HEK293 (cell line): ENCODE results near the gene DES.
A peak's percentile ranks its signal among the peaks of the same experiment; 100 is the strongest.

Experiments used
- CTCF ChIA-PET: fragments of 350-600 bp; formaldehyde crosslinking; extraction: SDS; loops from one replicate; lab custom pipeline; 2021; ENCODE audit warnings: antibody characterized with exemption; lab: Yijun Ruan, JAX
- POLR2A ChIA-PET: fragments of 300-600 bp; formaldehyde crosslinking; extraction: SDS; loops from one replicate; lab custom pipeline; 2020; ENCODE audit warnings: antibody characterized with exemption, inconsistent platforms; lab: Yijun Ruan, JAX
- H3K27ac ChIP-seq: fragments of 200-500 bp; sonication (Bioruptor generic); 2 replicates; pipeline ENCODE4 v1.5.1; 2014; ENCODE audit warnings: low read depth, low read length, control low read depth, inconsistent platforms; ENCODE audit errors: extremely low read depth
- H3K36me3 ChIP-seq, 2 experiments: fragments of 200-500 bp in 1 of 2; sonication (Bioruptor generic) in 1 of 2; 1 replicate in 1 of 2; 2 replicates in 1 of 2; pipeline ENCODE4 v1.5.1; 2014 to 2017; ENCODE audit warnings: inconsistent platforms in 2 of 2, low read length in 2 of 2; ENCODE audit not compliant: control insufficient read depth in 2 of 2, insufficient read depth in 1 of 2
- H3K4me1 ChIP-seq: fragments of 200-500 bp; sonication (Bioruptor generic); 2 replicates; pipeline ENCODE4 v1.5.1; 2014; ENCODE audit warnings: mild to moderate bottlenecking, low read length, inconsistent platforms; ENCODE audit not compliant: control insufficient read depth, insufficient read depth
- H3K4me3 ChIP-seq: 2 replicates; pipeline ENCODE4 v1.5.1; 2011; ENCODE audit warnings: low read depth, mild to moderate bottlenecking, control low read depth, low read length, moderate library complexity
- H3K9me3 ChIP-seq: fragments of 200-500 bp; sonication (Bioruptor generic); 2 replicates; pipeline ENCODE4 v1.5.1; 2014; ENCODE audit warnings: low read depth, low read length, inconsistent platforms; ENCODE audit not compliant: control insufficient read depth, insufficient read depth
- BCL11B ChIP-seq: fragments of 450-650 bp; formaldehyde crosslinking; IDR thresholded peaks from 2 replicates; pipeline ENCODE4 v1.5.1; 2016; ENCODE audit warnings: low read depth, missing biosample characterization, missing genetic modification characterization
- CTCF ChIP-seq: fragments of 450-650 bp; formaldehyde crosslinking; IDR thresholded peaks from 2 replicates; pipeline ENCODE4 v1.5.1; 2016; ENCODE audit warnings: missing biosample characterization, missing genetic modification characterization
- EGR2 ChIP-seq: fragments of 450-650 bp; formaldehyde crosslinking; IDR thresholded peaks from 2 replicates; pipeline ENCODE4 v1.5.1; 2016; ENCODE audit warnings: low read depth, missing biosample characterization, missing genetic modification characterization
- ELK4 ChIP-seq: IDR thresholded peaks from 2 replicates; pipeline ENCODE4 v1.6.1; 2011; ENCODE audit warnings: mild to moderate bottlenecking, low read depth, low read length, borderline replicate concordance
- FEZF1 ChIP-seq: fragments of 450-650 bp; formaldehyde crosslinking; IDR thresholded peaks from 2 replicates; pipeline ENCODE4 v1.5.1; 2016; ENCODE audit warnings: missing biosample characterization, missing genetic modification characterization
- HIC1 ChIP-seq: fragments of 450-650 bp; formaldehyde crosslinking; IDR thresholded peaks from 2 replicates; pipeline ENCODE4 v1.5.1; 2016; ENCODE audit warnings: missing biosample characterization, missing genetic modification characterization
- HOXC10 ChIP-seq: sonication (generic); formaldehyde crosslinking; IDR thresholded peaks from 2 replicates; pipeline ENCODE4 v1.8.1; 2023; ENCODE audit warnings: mild to moderate bottlenecking, missing genetic modification reagents
- INSM2 ChIP-seq: fragments of 450-650 bp; formaldehyde crosslinking; IDR thresholded peaks from 2 replicates; pipeline ENCODE4 v1.5.1; 2016; ENCODE audit warnings: missing biosample characterization, missing genetic modification characterization
- KLF9 ChIP-seq: fragments of 450-650 bp; formaldehyde crosslinking; IDR thresholded peaks from 2 replicates; pipeline ENCODE4 v1.5.1; 2016; ENCODE audit warnings: missing biosample characterization, missing genetic modification characterization, low read depth
- OSR2 ChIP-seq: fragments of 450-650 bp; formaldehyde crosslinking; IDR thresholded peaks from 2 replicates; pipeline ENCODE4 v1.5.1; 2016; ENCODE audit warnings: missing biosample characterization, missing genetic modification characterization
- PBX3 ChIP-seq: sonication (generic); formaldehyde crosslinking; IDR thresholded peaks from 2 replicates; pipeline ENCODE4 v1.8.1; 2022; ENCODE audit warnings: mild to moderate bottlenecking, moderate library complexity, missing genetic modification reagents
- YY2 ChIP-seq: fragments of 450-650 bp; formaldehyde crosslinking; IDR thresholded peaks from 2 replicates; pipeline ENCODE4 v1.5.1; 2016; ENCODE audit warnings: missing biosample characterization, missing genetic modification characterization
- ZBTB26 ChIP-seq: fragments of 450-650 bp; formaldehyde crosslinking; optimal IDR thresholded peaks from 2 replicates; pipeline ENCODE3; 2016; ENCODE audit warnings: missing biosample characterization, mild to moderate bottlenecking, missing genetic modification characterization
- ZBTB7A ChIP-seq: fragments of 450-650 bp; formaldehyde crosslinking; IDR thresholded peaks from 2 replicates; pipeline ENCODE4 v1.5.1; 2016; ENCODE audit warnings: low read depth, missing biosample characterization, missing genetic modification characterization
- ZBTB8A ChIP-seq: fragments of 450-650 bp; formaldehyde crosslinking; IDR thresholded peaks from 2 replicates; pipeline ENCODE4 v1.5.1; 2016; ENCODE audit warnings: missing biosample characterization, missing genetic modification characterization
- ZEB2 ChIP-seq: fragments of 450-650 bp; formaldehyde crosslinking; IDR thresholded peaks from 2 replicates; pipeline ENCODE4 v1.5.1; 2016; ENCODE audit warnings: missing biosample characterization, missing genetic modification characterization
- ZFP41 ChIP-seq: fragments of 450-650 bp; formaldehyde crosslinking; IDR thresholded peaks from 2 replicates; pipeline ENCODE4 v1.5.1; 2016; ENCODE audit warnings: missing biosample characterization, missing genetic modification characterization, borderline replicate concordance
- ZIC2 ChIP-seq: fragments of 450-650 bp; formaldehyde crosslinking; IDR thresholded peaks from 2 replicates; pipeline ENCODE4 v1.5.1; 2016; ENCODE audit warnings: missing biosample characterization, missing genetic modification characterization
- ZNF157 ChIP-seq: fragments of 450-650 bp; formaldehyde crosslinking; IDR thresholded peaks from 2 replicates; pipeline ENCODE4 v1.5.1; 2016; ENCODE audit warnings: missing biosample characterization, missing genetic modification characterization
- ZNF2 ChIP-seq: fragments of 450-650 bp; formaldehyde crosslinking; IDR thresholded peaks from 2 replicates; pipeline ENCODE4 v1.5.1; 2016; ENCODE audit warnings: missing biosample characterization, missing genetic modification characterization
- ZNF423 ChIP-seq: fragments of 450-650 bp; formaldehyde crosslinking; IDR thresholded peaks from 2 replicates; pipeline ENCODE4 v1.5.1; 2016; ENCODE audit warnings: missing biosample characterization, missing genetic modification characterization
- ZNF544 ChIP-seq: fragments of 450-650 bp; formaldehyde crosslinking; IDR thresholded peaks from 2 replicates; pipeline ENCODE4 v1.5.0; 2017; ENCODE audit warnings: missing biosample characterization, missing genetic modification characterization
- ZNF549 ChIP-seq: fragments of 450-650 bp; IDR thresholded peaks from 2 replicates; pipeline ENCODE4 v1.5.1; 2018; ENCODE audit warnings: missing biosample characterization, missing genetic modification characterization, mild to moderate bottlenecking, inconsistent platforms, moderate library complexity
- ZNF561 ChIP-seq: fragments of 450-650 bp; IDR thresholded peaks from 2 replicates; pipeline ENCODE4 v1.5.1; 2018; ENCODE audit warnings: missing biosample characterization, missing genetic modification characterization, borderline replicate concordance
- ZNF626 ChIP-seq: fragments of 450-650 bp; sonication (Bioruptor Pico); formaldehyde crosslinking; IDR thresholded peaks from 2 replicates; pipeline ENCODE4 v1.5.1; 2018; ENCODE audit warnings: missing biosample characterization, missing genetic modification characterization, inconsistent platforms
- ZNF658 ChIP-seq: fragments of 450-650 bp; formaldehyde crosslinking; IDR thresholded peaks from 2 replicates; pipeline ENCODE4; 2016; ENCODE audit warnings: missing biosample characterization, missing genetic modification characterization
- ZNF664 ChIP-seq: fragments of 450-650 bp; formaldehyde crosslinking; IDR thresholded peaks from 2 replicates; pipeline ENCODE4 v1.5.1; 2016; ENCODE audit warnings: missing biosample characterization, missing genetic modification characterization
- ZNF777 ChIP-seq: fragments of 450-650 bp; formaldehyde crosslinking; IDR thresholded peaks from 2 replicates; pipeline ENCODE4 v1.5.1; 2017; ENCODE audit warnings: missing biosample characterization, missing genetic modification characterization, borderline replicate concordance
- ZNF791 ChIP-seq: fragments of 450-650 bp; formaldehyde crosslinking; IDR thresholded peaks from 2 replicates; pipeline ENCODE4 v1.5.1; 2016; ENCODE audit warnings: missing biosample characterization, missing genetic modification characterization

The DES gene

GRCh38 chr2:219399716-219400478 lies 18.3 kb upstream of the DES start (continued):
- TF ChIP-seq ZBTB26 (no peak), ZBTB8A (tag by site-specific recombination) (peak; percentile 46; the same call in 1 of the 2 replicates), ZNF2 (tag by site-specific recombination) (no peak), INSM2 (tag by site-specific recombination) (no peak), CTCF (no peak), ZNF157 (no peak), BCL11B (tag by site-specific recombination) (no peak), ZFP41 (tag by site-specific recombination) (no peak), PBX3 (CRISPR knock-in tag) (no peak), YY2 (tag by site-specific recombination) (no peak), ZEB2 (tag by site-specific recombination) (no peak), ZNF544 (tag by site-specific recombination) (no peak), ZBTB7A (tag by site-specific recombination) (no peak), ZNF664 (tag by site-specific recombination) (peak; percentile 86), KLF9 (tag by site-specific recombination) (no peak)

- POLR2A ChIA-PET = no interaction called here
- no peak for TF ChIP-seq HOXC10 (CRISPR knock-in tag)
- TF ChIP-seq ZNF626 (tag by site-specific recombination) = no peak
- TF ChIP-seq EGR2 (tag by site-specific recombination) = no peak
- no peak for TF ChIP-seq HIC1 (tag by site-specific recombination)
- no peak for TF ChIP-seq ZNF561 (tag by site-specific recombination)
- TF ChIP-seq ZIC2 = peak; percentile 79
- no peak for TF ChIP-seq ZNF791 (tag by site-specific recombination)
- no peak for TF ChIP-seq ZNF777 (tag by site-specific recombination)
- TF ChIP-seq ELK4 = no peak
- TF ChIP-seq ZNF423 (tag by site-specific recombination) = 0 out of 2 replicates have a peak, but pooled peaks have one; percentile 41
- peak; percentile 46 for TF ChIP-seq FEZF1 (tag by site-specific recombination)
- TF ChIP-seq ZNF549 (tag by site-specific recombination) = no peak
- TF ChIP-seq OSR2 (tag by site-specific recombination) = peak; percentile 66; the same call in 1 of the 2 replicates
- no peak for TF ChIP-seq ZNF658 (tag by site-specific recombination)
Measured at GRCh38 chr2:219400562-219400961, 17.6 kb upstream of the DES start.

More at GRCh38 chr2:219400562-219400961, 17.6 kb upstream of the DES start:
- CTCF ChIA-PET = interaction anchor here (0.8 to 9.6 kb wide), 4 partner anchors 11 to 126 kb away, joined by 3 to 196 read pairs (median 64); partner anchors contain the start of gene DNPEP
- no peaks in the 10 kb centered on the region for H3K36me3 ChIP-seq
- no peak overlapping the region for H3K4me3 ChIP-seq
- H3K9me3 ChIP-seq = no peaks in the 10 kb centered on the region
- peak overlapping the region; percentile 13; the same call in 1 of the 2 replicates for H3K27ac ChIP-seq
- H3K4me1 ChIP-seq = peaks cover 19% of the 10 kb centered on the region
